IgD-negative memory B cell (primary cell): ENCODE results near the gene RAD51D. TPM values are rescaled to one million over a fixed set of nuclear protein-coding genes. Genes with fewer than 3 reads are reported as not detected.

Source experiments
- H3K27ac Mint-ChIP-seq, 3 donors: one replicate each; pipeline ENCODE4 v1.8.0; 2020 to 2022; ENCODE audit warnings: mild to moderate bottlenecking in 3 of 3, mixed read lengths in 3 of 3, moderate library complexity in 1 of 3
- H3K27me3 Mint-ChIP-seq: one replicate; pipeline ENCODE4 v1.8.0; 2021; ENCODE audit warnings: mixed read lengths
- H3K36me3 Mint-ChIP-seq: one replicate; pipeline ENCODE4 v1.8.0; 2020; ENCODE audit warnings: mild to moderate bottlenecking, mixed read lengths
- H3K4me1 Mint-ChIP-seq, 3 donors: one replicate each; pipeline ENCODE4 v1.8.0; 2020 to 2022; ENCODE audit warnings: mixed read lengths in 3 of 3, mild to moderate bottlenecking in 1 of 3
- H3K4me3 Mint-ChIP-seq, 4 donors: one replicate each; pipeline ENCODE4 v1.8.0; 2020 to 2022; ENCODE audit warnings: mild to moderate bottlenecking in 4 of 4, mixed read lengths in 4 of 4, moderate library complexity in 3 of 4
- H3K9me3 Mint-ChIP-seq, 3 donors: one replicate each; pipeline ENCODE4 v1.8.0; 2020 to 2021; ENCODE audit warnings: mixed read lengths in 3 of 3, mild to moderate bottlenecking in 1 of 3
- polyA plus RNA-seq: library from polyadenylated mRNA; unstranded; fragments of 300-500 nt; fragmentation: Illumina TruSeq; gene quantifications from one replicate; pipeline ENCODE4 v1.2.3, GENCODE V29; 2021

The RAD51D gene
- polyA plus RNA-seq, 1 donor from 2014 or later: 14.3 TPM

DNA sequence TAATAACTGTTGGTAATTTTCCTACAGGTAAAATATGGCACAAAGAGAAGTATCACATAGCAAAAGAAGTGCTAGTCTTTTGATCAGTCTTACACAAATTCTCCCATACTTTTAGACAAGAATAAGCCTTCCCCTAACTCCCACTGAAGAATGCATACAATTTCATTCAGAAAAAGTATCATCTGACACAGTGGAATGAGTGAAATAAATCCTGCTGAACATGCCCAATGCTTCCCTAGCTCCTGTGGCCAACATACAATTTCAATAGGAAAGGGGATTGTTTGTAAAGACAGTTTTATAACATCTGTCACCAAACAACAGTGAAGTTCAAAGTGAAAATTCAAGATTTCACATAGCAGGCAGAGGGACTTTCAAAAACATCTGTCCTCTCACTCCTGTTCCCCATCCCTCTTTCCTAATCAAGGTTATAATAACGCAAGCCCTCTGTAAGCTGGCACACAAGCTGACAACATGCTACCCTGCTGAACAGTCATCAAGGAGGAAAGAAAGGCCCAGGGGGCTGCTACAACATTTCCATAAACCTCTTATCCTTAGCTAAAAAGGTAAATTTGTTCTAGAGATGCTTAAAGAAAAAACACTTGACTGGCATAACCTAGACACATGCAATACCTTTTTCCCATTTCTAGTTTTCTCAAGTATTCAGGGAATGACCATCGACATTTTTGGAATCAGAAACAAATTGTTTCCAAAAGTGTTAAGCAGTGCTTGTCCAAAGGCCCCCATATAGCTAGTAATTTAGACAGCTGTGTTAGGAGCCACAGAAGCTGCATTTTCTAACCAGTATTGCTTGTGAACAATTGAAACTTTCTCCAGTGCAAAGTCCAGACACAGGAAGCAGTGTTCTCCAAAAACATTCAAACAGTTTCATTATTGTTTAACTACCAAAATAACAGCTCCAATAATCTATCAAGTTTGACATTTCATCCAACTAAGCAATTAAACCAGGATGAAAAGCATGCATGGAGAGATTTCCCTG, 44.7 kb downstream of the RAD51D start:
- Mint-ChIP-seq H3K27ac (peak overlapping the region in 1 of 3 donors; percentile 36), H3K36me3 (no peaks in the 10 kb centered on the region), H3K9me3 (no peaks in the 10 kb centered on the region), H3K27me3 (no peaks in the 10 kb centered on the region), H3K4me1 (peaks cover 16 to 38% (median 37%) of the 10 kb centered on the region in 3 donors), H3K4me3 (no peak overlapping the region)

DNA sequence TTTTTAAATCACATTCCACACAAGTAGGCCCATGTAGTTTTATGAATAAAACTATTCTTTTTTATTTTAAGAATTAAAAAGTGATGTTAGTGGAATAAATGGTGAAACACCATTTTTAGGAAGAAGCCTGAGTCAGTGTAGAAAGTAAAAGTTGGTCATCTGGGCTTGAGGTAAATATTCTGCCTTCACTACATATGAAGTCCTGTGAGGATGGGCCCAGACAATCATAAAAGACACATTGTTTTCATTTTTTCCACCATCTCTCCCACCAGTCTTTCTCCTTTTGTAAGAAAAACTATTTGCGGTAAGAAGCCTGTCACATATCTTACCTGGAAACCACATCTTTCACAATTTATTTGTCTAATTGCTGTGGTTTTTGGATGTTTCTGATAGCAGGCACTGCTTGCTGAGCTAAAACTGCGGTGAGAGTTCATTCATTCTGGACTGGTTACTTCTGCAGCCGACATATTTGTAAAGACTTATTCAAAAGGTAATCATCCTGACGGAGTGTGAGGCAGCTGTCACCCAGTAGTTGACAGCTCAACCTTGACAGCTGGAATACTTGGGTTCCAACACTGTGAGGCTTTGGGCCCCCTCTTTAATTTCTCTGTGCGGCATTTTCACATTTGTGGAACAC, 45.6 kb downstream of the RAD51D start:
- H3K27me3 Mint-ChIP-seq: no peaks in the 10 kb centered on the region
- H3K36me3 Mint-ChIP-seq: no peaks in the 10 kb centered on the region
- H3K27ac Mint-ChIP-seq: peak overlapping the region in 1 of 3 donors; percentile 36
- H3K4me3 Mint-ChIP-seq: peak overlapping the region in 1 of 4 donors; percentile 10
- H3K4me1 Mint-ChIP-seq: peaks cover 24 to 42% (median 38%) of the 10 kb centered on the region in 3 donors
- no peaks in the 10 kb centered on the region for H3K9me3 Mint-ChIP-seq

DNA sequence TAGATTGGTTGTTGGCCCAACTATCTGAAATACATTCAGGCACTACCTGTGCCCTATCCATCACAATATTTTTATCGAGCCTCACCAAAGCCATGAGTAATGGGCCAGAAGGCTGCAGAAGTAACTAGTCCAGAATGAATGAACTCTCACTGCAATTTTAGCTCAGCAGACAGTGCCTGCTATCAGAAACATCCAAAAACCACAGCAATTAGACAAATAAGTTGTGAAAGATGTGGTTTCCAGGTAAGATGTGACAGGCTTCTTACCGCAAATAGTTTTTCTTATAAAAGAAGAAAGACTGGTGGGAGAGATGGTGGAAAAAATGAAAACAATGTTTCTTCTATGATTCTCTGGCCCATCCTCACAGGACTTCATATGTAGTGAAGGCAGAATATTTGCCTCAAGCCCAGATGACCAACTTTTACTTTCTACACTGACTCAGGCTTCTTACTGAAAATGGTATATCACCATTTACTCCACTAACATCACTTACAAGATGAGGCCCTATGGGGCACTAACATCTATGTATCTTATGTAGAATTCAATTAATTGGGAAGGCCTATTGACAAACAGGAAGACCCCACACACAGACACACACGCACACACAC, 46.4 kb downstream of the RAD51D start:
- H3K9me3 Mint-ChIP-seq: no peaks in the 10 kb centered on the region
- H3K27me3 Mint-ChIP-seq: no peaks in the 10 kb centered on the region
- peaks cover 27 to 48% (median 41%) of the 10 kb centered on the region in 3 donors for H3K4me1 Mint-ChIP-seq
- H3K4me3 Mint-ChIP-seq: peak overlapping the region in 1 of 4 donors; percentile 71
- no peaks in the 10 kb centered on the region for H3K36me3 Mint-ChIP-seq
- H3K27ac Mint-ChIP-seq: peak overlapping the region in 1 of 3 donors; percentile 29

DNA sequence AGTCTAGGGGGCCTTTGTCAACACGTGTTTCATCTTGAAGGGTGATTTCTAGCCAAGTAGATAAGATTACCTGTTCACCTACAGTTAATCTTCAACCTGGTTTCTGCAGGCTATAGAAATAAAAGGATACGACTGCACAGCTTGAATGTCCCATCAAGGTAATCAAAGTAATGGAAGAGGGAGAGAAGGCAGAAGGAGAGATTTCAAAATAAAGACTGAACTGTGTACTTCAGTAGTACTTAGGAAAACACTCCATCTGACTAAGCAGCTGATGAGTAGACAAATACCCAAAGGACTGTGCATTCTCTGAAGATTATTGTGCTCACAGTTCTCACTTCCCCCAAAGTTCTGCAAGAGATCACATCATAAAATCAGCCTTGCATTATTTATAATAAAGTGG, 50.3 kb downstream of the RAD51D start:
- no peaks in the 10 kb centered on the region for H3K36me3 Mint-ChIP-seq
- H3K4me1 Mint-ChIP-seq: peaks cover 29 to 38% (median 32%) of the 10 kb centered on the region in 3 donors
- H3K27ac Mint-ChIP-seq: no peak overlapping the region
- no peaks in the 10 kb centered on the region for H3K9me3 Mint-ChIP-seq
- no peak overlapping the region for H3K4me3 Mint-ChIP-seq
- H3K27me3 Mint-ChIP-seq: no peaks in the 10 kb centered on the region

DNA sequence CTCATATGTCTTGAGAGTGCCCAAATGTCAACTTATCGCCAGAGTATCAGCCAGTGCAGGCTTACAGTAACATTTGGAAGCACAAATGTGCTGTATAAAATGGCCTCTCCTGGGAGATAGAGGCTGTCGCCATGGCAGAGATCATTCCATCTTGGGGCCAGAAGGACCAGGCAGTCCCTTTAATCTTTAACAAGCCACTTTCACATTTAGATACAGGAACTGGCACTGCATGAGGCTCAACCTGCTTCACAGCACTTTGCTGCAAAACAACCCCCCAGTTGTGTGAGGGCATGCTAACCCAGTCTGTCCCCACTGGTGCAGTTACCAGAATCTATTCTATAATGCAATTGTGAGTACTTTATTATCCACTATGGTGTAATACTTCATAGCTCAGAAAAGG, 51.4 kb downstream of the RAD51D start:
- H3K36me3 Mint-ChIP-seq: no peaks in the 10 kb centered on the region
- no peak overlapping the region for H3K27ac Mint-ChIP-seq
- H3K4me3 Mint-ChIP-seq: no peak overlapping the region
- H3K9me3 Mint-ChIP-seq: no peaks in the 10 kb centered on the region
- H3K27me3 Mint-ChIP-seq: no peaks in the 10 kb centered on the region
- peaks cover 29 to 39% (median 32%) of the 10 kb centered on the region in 3 donors for H3K4me1 Mint-ChIP-seq

DNA sequence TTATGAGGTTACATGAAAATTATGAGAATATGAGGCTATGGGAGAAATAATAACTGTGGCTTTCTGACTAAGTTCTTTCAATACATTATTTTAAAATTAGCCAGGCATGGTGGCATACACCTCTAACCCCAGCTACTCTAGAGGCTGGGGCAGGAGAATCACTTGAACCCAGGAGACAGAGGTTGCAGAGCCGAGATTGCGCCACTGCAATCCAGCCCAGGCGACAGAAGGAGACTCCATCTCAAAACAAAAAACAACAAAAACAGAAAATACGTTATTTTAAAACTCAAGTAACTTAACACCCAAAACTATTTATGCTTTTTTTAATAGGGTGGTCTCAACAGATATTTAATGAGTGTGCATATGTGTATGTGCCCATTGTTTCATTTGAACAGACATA, 53.8 kb downstream of the RAD51D start:
- Mint-ChIP-seq H3K4me3 (peak overlapping the region in 1 of 4 donors; percentile 55), H3K27ac (peak overlapping the region in 1 of 3 donors; percentile 90), H3K9me3 (no peaks in the 10 kb centered on the region), H3K27me3 (no peaks in the 10 kb centered on the region), H3K36me3 (no peaks in the 10 kb centered on the region), H3K4me1 (peaks cover 28 to 35% (median 29%) of the 10 kb centered on the region in 3 donors)

DNA sequence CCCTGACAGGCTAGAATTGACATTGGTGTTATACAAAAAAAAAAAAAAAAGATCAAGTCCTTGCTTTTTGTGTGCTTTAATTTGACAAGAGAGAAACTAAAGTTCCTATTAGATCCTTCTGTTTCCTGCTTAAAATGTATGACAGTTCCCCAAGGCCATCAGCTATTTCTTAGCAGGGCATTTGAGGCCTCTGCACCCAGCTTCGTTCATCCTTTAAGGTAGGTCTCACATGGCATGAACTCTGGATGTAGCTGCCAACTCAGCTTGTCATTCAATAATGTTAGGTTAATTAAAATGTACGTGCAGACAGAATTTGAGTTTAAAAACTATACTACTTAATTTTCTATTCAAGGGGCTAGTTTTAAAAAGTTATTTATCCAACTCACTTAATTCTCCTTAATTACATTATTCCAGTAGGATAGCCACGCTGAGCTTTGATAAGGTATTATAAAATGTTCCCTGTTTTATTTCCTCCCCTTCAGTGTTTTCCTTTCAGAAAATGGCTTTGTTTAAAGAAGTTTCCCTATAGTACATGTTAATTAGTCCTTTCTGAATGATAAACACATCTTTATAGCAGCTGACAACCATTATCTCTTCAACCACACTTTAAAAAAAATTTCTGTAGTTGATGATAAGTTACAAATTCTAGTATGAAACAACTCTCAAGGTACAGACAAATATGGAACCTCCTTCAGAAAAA, 55.0 kb downstream of the RAD51D start:
- Mint-ChIP-seq H3K4me3 (no peak overlapping the region), H3K9me3 (no peaks in the 10 kb centered on the region), H3K36me3 (peaks cover 4% of the 10 kb centered on the region), H3K27me3 (no peaks in the 10 kb centered on the region), H3K4me1 (peaks cover 23 to 34% (median 24%) of the 10 kb centered on the region in 3 donors), H3K27ac (peak overlapping the region in 1 of 3 donors; percentile 27)

DNA sequence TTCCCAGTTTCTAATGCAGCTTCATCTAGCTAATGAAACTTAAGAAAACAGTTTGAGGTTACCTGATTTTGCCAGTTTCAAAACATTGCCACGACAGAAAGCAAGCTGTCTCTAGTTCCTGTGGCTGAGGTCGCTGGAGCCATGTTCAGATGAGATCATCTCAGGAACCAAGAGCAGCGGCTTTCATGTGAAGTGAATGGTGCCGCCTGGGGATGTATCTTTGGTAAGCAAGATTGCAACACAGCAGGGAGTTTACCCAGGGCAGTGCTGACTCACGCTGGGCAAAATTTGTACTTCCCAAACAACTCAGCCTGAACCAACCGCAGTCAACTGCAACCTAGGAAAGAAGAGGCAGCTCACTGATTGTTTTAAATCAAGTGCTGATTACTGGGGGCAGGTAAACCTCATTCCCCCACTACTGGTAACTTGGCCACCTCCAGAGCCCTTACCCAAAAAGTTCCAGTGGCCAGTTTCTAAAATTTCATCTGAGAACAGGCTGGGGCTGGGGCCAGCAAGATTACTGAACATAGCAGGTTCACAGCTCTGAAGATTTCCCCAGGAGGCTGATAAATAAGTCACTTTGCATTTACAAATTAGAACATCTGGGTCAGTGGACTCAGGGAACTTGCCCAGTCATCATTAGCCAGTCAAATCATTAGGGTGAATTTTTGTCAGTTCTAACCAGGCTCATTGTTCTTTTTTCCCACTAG, 56.0 kb downstream of the RAD51D start, which contains the start of gene RFFL:
RFFL (minus strand) TSS at position 194 of the 710 bp plus-strand sequence. CDS start 37,154 bp downstream, outside the sequence.
- Mint-ChIP-seq H3K9me3 (no peaks in the 10 kb centered on the region), H3K4me3 (peak within 1 kb of the TSS; percentile 21 to 90 (median 84)), H3K4me1 (peaks cover 15 to 26% (median 19%) of the 10 kb centered on the region in 3 donors), H3K27ac (peak within 1 kb of the TSS; percentile 46 to 95 (median 89)), H3K27me3 (no peaks in the 10 kb centered on the region), H3K36me3 (peaks cover 4% of the 10 kb centered on the region)

DNA sequence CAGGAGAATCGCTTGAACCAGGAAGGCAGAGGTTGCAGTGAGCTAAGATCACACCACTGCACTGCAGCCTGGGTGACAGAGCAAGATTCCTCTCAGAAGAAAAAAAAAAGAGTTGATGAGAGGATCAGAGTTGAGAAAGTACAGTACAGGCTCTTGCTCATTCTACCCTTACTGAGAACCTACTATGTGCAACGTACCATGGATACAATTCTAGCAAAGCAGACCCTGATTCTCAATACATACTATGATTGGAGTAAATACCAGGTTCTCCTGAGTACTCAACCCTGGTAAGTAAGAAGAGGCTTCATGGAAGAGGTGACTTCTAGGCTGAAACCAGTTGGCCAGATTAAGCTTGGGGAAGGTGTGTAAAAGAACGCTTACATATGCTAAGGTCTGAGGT, 57.4 kb downstream of the RAD51D start:
- H3K4me1 Mint-ChIP-seq: peaks cover 13 to 21% (median 15%) of the 10 kb centered on the region in 3 donors
- peak overlapping the region in 3 of 4 donors; percentile 3 to 80 (median 58) for H3K4me3 Mint-ChIP-seq
- peak overlapping the region in 2 of 3 donors; percentile 46 to 89 for H3K27ac Mint-ChIP-seq
- H3K36me3 Mint-ChIP-seq: peaks cover 4% of the 10 kb centered on the region
- H3K9me3 Mint-ChIP-seq: no peaks in the 10 kb centered on the region
- no peaks in the 10 kb centered on the region for H3K27me3 Mint-ChIP-seq

DNA sequence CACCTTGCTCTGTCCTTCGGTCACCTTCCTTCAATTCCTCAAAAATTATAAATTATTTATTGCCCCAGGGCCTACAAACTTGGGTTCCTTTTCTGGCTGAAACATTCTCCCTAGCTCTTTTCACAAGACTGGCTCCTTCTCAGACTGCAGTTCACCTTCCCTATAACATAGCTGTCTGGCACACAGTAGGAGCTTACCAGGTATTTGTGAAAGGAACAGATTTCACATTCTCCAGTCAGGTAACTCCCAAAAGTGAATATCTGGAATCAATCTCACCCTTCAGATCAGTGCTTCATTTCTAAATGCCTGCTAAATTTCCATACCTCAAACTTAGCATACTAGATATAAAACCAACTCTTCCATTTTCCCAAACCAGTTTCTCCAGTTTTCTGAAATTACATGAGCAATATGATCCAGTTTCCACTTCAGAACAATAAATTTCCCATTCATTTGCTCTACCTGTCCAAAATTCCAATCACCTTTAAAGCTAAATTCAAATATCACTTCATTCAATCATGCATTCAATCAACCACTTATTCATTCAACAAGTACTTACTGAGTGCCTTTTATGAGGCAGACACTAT, 62.2 kb downstream of the RAD51D start:
- Mint-ChIP-seq H3K27ac (peak overlapping the region in 1 of 3 donors; percentile 33), H3K27me3 (no peaks in the 10 kb centered on the region), H3K9me3 (no peaks in the 10 kb centered on the region), H3K4me1 (peaks cover 15 to 24% (median 19%) of the 10 kb centered on the region in 3 donors), H3K36me3 (peaks cover 12% of the 10 kb centered on the region), H3K4me3 (no peak overlapping the region)

DNA sequence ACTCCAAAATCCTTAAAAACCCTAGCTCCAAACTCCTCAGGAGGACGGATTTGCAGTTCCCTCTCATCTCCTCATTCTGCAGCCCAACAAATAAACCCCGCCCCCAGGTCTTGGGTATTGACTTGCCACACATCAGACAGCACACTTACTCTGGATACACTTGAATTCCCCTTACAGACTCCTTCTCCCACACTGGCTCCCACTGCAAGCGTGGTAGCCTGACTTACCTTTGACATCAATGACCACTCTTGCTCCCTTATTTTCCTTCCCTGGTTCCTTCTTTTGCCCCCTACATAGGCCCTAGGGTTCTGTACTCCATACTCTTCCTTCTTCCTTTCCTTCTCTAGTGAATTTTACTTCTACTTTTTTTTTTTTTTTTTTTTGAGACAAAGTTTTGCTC, 63.6 kb downstream of the RAD51D start:
- no peaks in the 10 kb centered on the region for H3K27me3 Mint-ChIP-seq
- H3K4me3 Mint-ChIP-seq: no peak overlapping the region
- no peaks in the 10 kb centered on the region for H3K9me3 Mint-ChIP-seq
- H3K36me3 Mint-ChIP-seq: peaks cover 12% of the 10 kb centered on the region
- H3K27ac Mint-ChIP-seq: no peak overlapping the region
- H3K4me1 Mint-ChIP-seq: peaks cover 30 to 37% (median 30%) of the 10 kb centered on the region in 3 donors

DNA sequence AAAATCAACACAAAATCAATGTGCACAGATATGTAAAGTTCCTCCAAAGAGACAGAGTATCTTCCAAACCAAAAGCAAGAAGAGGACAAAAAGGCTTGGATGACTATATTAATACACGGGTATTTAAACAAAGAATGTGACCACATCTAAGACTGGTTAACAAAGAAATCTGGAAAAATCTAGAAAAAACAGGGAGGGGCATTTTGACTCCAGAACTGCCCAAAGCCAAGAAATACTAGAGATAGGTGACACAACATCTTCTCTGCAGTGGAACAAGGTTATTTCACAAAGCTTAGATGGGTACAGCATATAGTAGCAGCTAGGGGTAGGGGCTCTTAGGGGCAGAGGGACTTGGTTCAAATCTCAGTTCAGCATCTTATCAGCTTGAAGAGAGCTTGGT, 66.5 kb downstream of the RAD51D start:
- H3K27me3 Mint-ChIP-seq: no peaks in the 10 kb centered on the region
- peaks cover 11% of the 10 kb centered on the region for H3K36me3 Mint-ChIP-seq
- H3K4me3 Mint-ChIP-seq: no peak overlapping the region
- no peaks in the 10 kb centered on the region for H3K9me3 Mint-ChIP-seq
- peak overlapping the region; percentile 35 to 90 (median 85) for H3K27ac Mint-ChIP-seq
- H3K4me1 Mint-ChIP-seq: peaks cover 39 to 48% (median 39%) of the 10 kb centered on the region in 3 donors

DNA sequence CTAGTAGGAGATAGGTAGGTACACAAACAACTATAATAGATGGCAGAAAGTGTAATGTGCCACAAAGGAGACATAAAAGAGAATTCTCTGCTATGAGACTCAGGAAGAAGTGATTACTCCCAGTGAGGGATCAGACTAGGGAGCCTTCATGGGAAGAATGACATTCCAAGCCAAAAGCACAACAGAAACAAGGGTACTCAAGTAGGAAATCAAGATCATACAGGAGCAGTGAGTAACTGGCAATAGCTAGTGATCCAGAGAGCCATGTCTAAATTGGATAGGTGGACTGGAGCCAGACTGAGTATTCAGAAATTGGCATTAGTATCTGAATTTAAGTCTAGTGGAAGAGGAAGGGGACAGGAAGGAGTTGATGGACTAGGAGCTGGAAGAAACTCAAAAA, 66.9 kb downstream of the RAD51D start:
- Mint-ChIP-seq H3K9me3 (no peaks in the 10 kb centered on the region), H3K36me3 (peaks cover 11% of the 10 kb centered on the region), H3K4me3 (peak overlapping the region in 3 of 4 donors; percentile 57 to 91 (median 66)), H3K27ac (peak overlapping the region; percentile 84 to 99 (median 90)), H3K27me3 (no peaks in the 10 kb centered on the region), H3K4me1 (peaks cover 39 to 48% (median 39%) of the 10 kb centered on the region in 3 donors)
